ENCODE measurements around the gene RELT. TPM values are rescaled to one million over a fixed set of nuclear protein-coding genes. Genes with fewer than 3 reads are reported as not detected.

Gene RELT
- total and polyA plus RNA-seq, 2 donors (not counting 1 experiment from before 2014, with no cell fraction given), result 0.33 to 0.70 TPM

GRCh38 chr11:73405146-73405510 lies 28.9 kb downstream of the RELT start:
- no peaks in the 10 kb centered on the region for H3K9me3 ChIP-seq (ENCODE audit: control insufficient read depth, insufficient read depth, low read depth, low read length)
- TF ChIP-seq, protein P1, sequence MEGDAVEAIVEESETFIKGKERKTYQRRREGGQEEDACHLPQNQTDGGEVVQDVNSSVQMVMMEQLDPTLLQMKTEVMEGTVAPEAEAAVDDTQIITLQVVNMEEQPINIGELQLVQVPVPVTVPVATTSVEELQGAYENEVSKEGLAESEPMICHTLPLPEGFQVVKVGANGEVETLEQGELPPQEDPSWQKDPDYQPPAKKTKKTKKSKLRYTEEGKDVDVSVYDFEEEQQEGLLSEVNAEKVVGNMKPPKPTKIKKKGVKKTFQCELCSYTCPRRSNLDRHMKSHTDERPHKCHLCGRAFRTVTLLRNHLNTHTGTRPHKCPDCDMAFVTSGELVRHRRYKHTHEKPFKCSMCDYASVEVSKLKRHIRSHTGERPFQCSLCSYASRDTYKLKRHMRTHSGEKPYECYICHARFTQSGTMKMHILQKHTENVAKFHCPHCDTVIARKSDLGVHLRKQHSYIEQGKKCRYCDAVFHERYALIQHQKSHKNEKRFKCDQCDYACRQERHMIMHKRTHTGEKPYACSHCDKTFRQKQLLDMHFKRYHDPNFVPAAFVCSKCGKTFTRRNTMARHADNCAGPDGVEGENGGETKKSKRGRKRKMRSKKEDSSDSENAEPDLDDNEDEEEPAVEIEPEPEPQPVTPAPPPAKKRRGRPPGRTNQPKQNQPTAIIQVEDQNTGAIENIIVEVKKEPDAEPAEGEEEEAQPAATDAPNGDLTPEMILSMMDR (conservative IDR thresholded peaks at IDR 0.05 in 1 of 2, IDR thresholded peaks at IDR 0.05 in 1 of 2; ENCODE audit: low read depth in 1 of 2, low read length in 2 of 2), result no peak
- TF ChIP-seq EZH2 (IDR thresholded peaks at IDR 0.05; ENCODE audit: low read length, missing control alignments), result no peak
- H3K79me2 ChIP-seq (ENCODE audit: control insufficient read depth, insufficient read depth, low read length), result no peaks in the 10 kb centered on the region
- H3K4me2 ChIP-seq (ENCODE audit: extremely low read depth, insufficient read depth, low read length), result no peak overlapping the region
- no peak overlapping the region for H3K4me3 ChIP-seq (replicated peaks in 1 of 4; ENCODE audit: control extremely low read depth in 1 of 4, insufficient read depth in 1 of 4, low read depth in 3 of 4, low read length in 4 of 4)
- H3K4me1 ChIP-seq (ENCODE audit: control insufficient read depth, extremely low read depth, insufficient read depth, low read length), result no peaks in the 10 kb centered on the region
- DNase-seq (ENCODE audit: low read depth in 2 of 2), result no peak
- H3K27me3 ChIP-seq (ENCODE audit: control insufficient read depth, insufficient read depth, low read length), result no peaks in the 10 kb centered on the region
- H3K36me3 ChIP-seq (ENCODE audit: control insufficient read depth, insufficient read depth, low read length), result peaks cover 8% of the 10 kb centered on the region
- H3K27ac ChIP-seq (ENCODE audit: insufficient read depth, low read length), result no peak overlapping the region
- no peak overlapping the region for H2AFZ ChIP-seq (ENCODE audit: low read length)
- H4K20me1 ChIP-seq (ENCODE audit: control insufficient read depth, extremely low read depth, insufficient read depth, low read length), result no peaks in the 10 kb centered on the region
- H3K9ac ChIP-seq (ENCODE audit: insufficient read depth, low read length), result no peak overlapping the region

- H3K27ac ChIP-seq (ENCODE audit: insufficient read depth, low read length), result no peak overlapping the region
- H3K4me1 ChIP-seq (ENCODE audit: control insufficient read depth, extremely low read depth, insufficient read depth, low read length), result peaks cover 2% of the 10 kb centered on the region
- no peak overlapping the region for H2AFZ ChIP-seq (ENCODE audit: low read length)
- TF ChIP-seq, protein P1 (conservative IDR thresholded peaks at IDR 0.05 in 1 of 2, IDR thresholded peaks at IDR 0.05 in 1 of 2; ENCODE audit: low read depth in 1 of 2, low read length in 2 of 2), result no peak
- no peak for TF ChIP-seq EZH2 (IDR thresholded peaks at IDR 0.05; ENCODE audit: low read length, missing control alignments)
- no peak for DNase-seq (ENCODE audit: low read depth in 2 of 2)
- no peak overlapping the region for H3K4me3 ChIP-seq (replicated peaks in 1 of 4; ENCODE audit: control extremely low read depth in 1 of 4, insufficient read depth in 1 of 4, low read depth in 3 of 4, low read length in 4 of 4)
- H4K20me1 ChIP-seq (ENCODE audit: control insufficient read depth, extremely low read depth, insufficient read depth, low read length), result no peaks in the 10 kb centered on the region
- no peaks in the 10 kb centered on the region for H3K27me3 ChIP-seq (ENCODE audit: control insufficient read depth, insufficient read depth, low read length)
- no peak overlapping the region for H3K4me2 ChIP-seq (ENCODE audit: extremely low read depth, insufficient read depth, low read length)
- peaks cover 8% of the 10 kb centered on the region for H3K36me3 ChIP-seq (ENCODE audit: control insufficient read depth, insufficient read depth, low read length)
- H3K9ac ChIP-seq (ENCODE audit: insufficient read depth, low read length), result no peak overlapping the region
- no peaks in the 10 kb centered on the region for H3K9me3 ChIP-seq (ENCODE audit: control insufficient read depth, insufficient read depth, low read depth, low read length)
- no peaks in the 10 kb centered on the region for H3K79me2 ChIP-seq (ENCODE audit: control insufficient read depth, insufficient read depth, low read length)
Measured at GRCh38 chr11:73406131-73406530, 29.9 kb downstream of the RELT start.

GRCh38 chr11:73406619-73407018 lies 30.4 kb downstream of the RELT start:
- H3K27me3 ChIP-seq (ENCODE audit: control insufficient read depth, insufficient read depth, low read length), result no peaks in the 10 kb centered on the region
- no peaks in the 10 kb centered on the region for H4K20me1 ChIP-seq (ENCODE audit: control insufficient read depth, extremely low read depth, insufficient read depth, low read length)
- H2AFZ ChIP-seq (ENCODE audit: low read length), result no peak overlapping the region
- no peak overlapping the region for H3K4me3 ChIP-seq (replicated peaks in 1 of 4; ENCODE audit: control extremely low read depth in 1 of 4, insufficient read depth in 1 of 4, low read depth in 3 of 4, low read length in 4 of 4)
- H3K9ac ChIP-seq (ENCODE audit: insufficient read depth, low read length), result no peak overlapping the region
- peaks cover 6% of the 10 kb centered on the region for H3K36me3 ChIP-seq (ENCODE audit: control insufficient read depth, insufficient read depth, low read length)
- TF ChIP-seq, protein P1 (conservative IDR thresholded peaks at IDR 0.05 in 1 of 2, IDR thresholded peaks at IDR 0.05 in 1 of 2; ENCODE audit: low read depth in 1 of 2, low read length in 2 of 2), result no peak
- TF ChIP-seq EZH2 (IDR thresholded peaks at IDR 0.05; ENCODE audit: low read length, missing control alignments), result no peak
- H3K79me2 ChIP-seq (ENCODE audit: control insufficient read depth, insufficient read depth, low read length), result no peaks in the 10 kb centered on the region
- H3K27ac ChIP-seq (ENCODE audit: insufficient read depth, low read length), result no peak overlapping the region
- no peaks in the 10 kb centered on the region for H3K9me3 ChIP-seq (ENCODE audit: control insufficient read depth, insufficient read depth, low read depth, low read length)
- DNase-seq (ENCODE audit: low read depth in 2 of 2), result no peak
- no peak overlapping the region for H3K4me2 ChIP-seq (ENCODE audit: extremely low read depth, insufficient read depth, low read length)
- H3K4me1 ChIP-seq (ENCODE audit: control insufficient read depth, extremely low read depth, insufficient read depth, low read length), result peaks cover 2% of the 10 kb centered on the region
